ENCODE data around the gene RFPL1. TPM values are rescaled to one million over a fixed set of nuclear protein-coding genes. Genes with fewer than 3 reads are reported as not detected.

RFPL1 gene
- total RNA-seq, 1 experiment from 2014 or later = not detected

DNA sequence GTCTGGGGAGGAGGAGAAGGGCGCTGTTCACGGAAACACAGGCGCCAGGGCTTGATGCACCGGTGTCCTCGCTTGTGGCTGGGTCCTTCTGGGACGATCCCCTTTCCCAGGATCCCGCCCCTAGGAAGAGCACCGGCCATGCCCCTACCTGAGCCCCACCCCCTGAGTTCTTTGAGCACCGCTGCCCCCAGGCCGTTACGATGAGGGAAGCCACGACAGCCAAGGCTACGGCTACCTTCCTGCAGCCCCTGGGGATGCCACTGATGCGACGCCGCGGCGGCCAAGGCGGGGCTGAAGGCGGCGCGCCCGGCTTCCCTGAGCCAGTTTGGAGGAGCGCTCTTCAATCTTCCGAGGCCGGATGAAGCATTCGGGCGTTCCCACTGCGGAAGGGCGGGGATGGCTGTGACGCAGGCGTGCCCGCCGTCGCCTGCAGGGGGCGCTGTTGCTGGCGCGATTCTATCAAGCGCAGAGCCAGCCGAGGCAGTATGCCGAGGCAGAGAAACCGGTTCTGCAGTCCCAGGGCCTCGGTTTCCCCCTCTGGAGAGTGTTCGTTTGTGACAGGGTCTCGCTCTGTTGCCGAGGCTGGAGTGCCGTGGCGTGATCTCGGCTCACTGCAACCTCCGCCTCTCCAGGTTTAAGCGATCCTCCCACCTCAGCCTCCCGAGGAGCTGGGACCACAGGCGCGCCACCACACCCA is 31.9 kb downstream of the RFPL1 start:
- H3K9me3 ChIP-seq (ENCODE audit: insufficient read depth, low read depth) = no peaks in the 10 kb centered on the region
- TF ChIP-seq EZH2 (IDR thresholded peaks at IDR 0.05; ENCODE audit: low read depth) = no peak
- peak; percentile 87 for TF ChIP-seq CTCF (conservative IDR thresholded peaks at IDR 0.05)
- CTCF ChIA-PET = no interaction called here
- POLR2A ChIA-PET (ENCODE audit: unreplicated experiment) = interaction anchor here (0.5 kb wide), 1 partner anchor 15 kb away, joined by 5 read pairs; no protein-coding TSS in a partner anchor
- no TSS peak for BruUV-seq (replicated peaks)
- no peaks in the 10 kb centered on the region for H3K79me2 ChIP-seq (ENCODE audit: low read depth)
- H2AFZ ChIP-seq = no peak overlapping the region
- no peaks in the 10 kb centered on the region for H3K36me3 ChIP-seq (ENCODE audit: low read depth)
- no peaks in the 10 kb centered on the region for H3K27me3 ChIP-seq (ENCODE audit: insufficient read depth, low read depth)
- no peaks in the 10 kb centered on the region for H3K9me2 ChIP-seq (ENCODE audit: insufficient read depth)
- no peaks in the 10 kb centered on the region for H4K20me1 ChIP-seq (ENCODE audit: insufficient read depth)
- intact Hi-C loops (cut with micrococcal nuclease; ENCODE audit: unreplicated experiment) = no loop called here
- H3F3A ChIP-seq (ENCODE audit: insufficient read depth, low read depth) = no peaks in the 10 kb centered on the region
- DNase-seq = peak in 1 of 2 experiments; percentile 48
- H3K27ac ChIP-seq = no peak overlapping the region
- peak overlapping the region; percentile 43 for H3K4me3 ChIP-seq
- H3K4me2 ChIP-seq = peak overlapping the region; percentile 69
- H3K4me1 ChIP-seq (replicated peaks; ENCODE audit: insufficient read depth) = no peaks in the 10 kb centered on the region

DNA sequence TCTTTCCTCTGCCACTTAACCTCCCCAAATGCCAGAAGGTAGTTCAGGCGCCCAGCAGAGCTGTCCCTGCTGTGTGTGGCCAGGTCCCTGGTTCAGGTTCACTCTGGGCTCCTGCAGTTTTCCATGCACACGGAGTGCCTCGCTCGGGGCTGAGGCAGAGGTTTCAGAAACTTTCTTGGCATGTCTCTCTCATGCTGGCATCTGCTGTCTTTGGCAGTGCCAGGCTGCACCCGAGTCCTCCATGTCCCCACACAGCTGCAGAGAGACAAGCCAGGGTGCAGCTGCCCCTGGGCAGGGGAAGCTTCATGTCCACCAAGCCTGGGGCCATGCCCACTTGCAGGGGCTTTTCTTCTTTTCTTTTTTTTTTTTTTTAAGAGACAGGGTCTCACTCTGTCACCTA is 34.6 kb downstream of the RFPL1 start:
- POLR2A ChIA-PET (ENCODE audit: unreplicated experiment) = no interaction called here

DNA sequence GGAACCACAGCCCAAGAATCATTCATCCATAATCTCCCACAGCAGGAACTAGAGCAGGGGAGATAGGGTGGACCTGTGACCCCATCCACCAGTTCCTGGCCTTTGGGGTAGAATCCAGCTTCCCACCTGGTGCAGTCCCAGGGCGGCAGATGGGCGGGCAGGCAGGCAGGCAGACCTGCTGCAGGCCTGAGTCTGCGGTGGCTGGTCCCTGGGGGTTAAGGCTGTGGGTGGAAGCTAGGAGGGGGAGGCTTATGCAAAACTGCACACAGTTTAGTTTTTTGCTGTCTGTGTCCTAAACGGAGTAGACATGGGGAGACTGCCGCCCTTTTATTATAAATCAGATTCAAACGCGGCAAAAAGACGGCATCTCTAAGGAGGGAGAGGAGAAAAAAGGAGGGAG is 37.2 kb downstream of the RFPL1 start:
- Histone ChIP-seq H2AFZ (no peak overlapping the region), H3K27ac (no peak overlapping the region), H3K9me2 (ENCODE audit: insufficient read depth) (no peaks in the 10 kb centered on the region), H3K9me3 (ENCODE audit: insufficient read depth, low read depth) (no peaks in the 10 kb centered on the region), H3F3A (ENCODE audit: insufficient read depth, low read depth) (no peaks in the 10 kb centered on the region), H3K4me3 (no peak overlapping the region), H3K27me3 (ENCODE audit: insufficient read depth, low read depth) (no peaks in the 10 kb centered on the region), H3K36me3 (ENCODE audit: low read depth) (no peaks in the 10 kb centered on the region), H4K20me1 (ENCODE audit: insufficient read depth) (no peaks in the 10 kb centered on the region), H3K79me2 (ENCODE audit: low read depth) (no peaks in the 10 kb centered on the region), H3K4me1 (replicated peaks; ENCODE audit: insufficient read depth) (no peaks in the 10 kb centered on the region), H3K4me2 (no peak overlapping the region)
- ChIA-PET POLR2A (ENCODE audit: unreplicated experiment) (no interaction called here), CTCF (no interaction called here)
- DNase-seq = no peak
- no TSS peak for BruUV-seq (replicated peaks)
- intact Hi-C loops (cut with micrococcal nuclease; ENCODE audit: unreplicated experiment) = no loop called here
- TF ChIP-seq CTCF (conservative IDR thresholded peaks at IDR 0.05) (no peak), EZH2 (IDR thresholded peaks at IDR 0.05; ENCODE audit: low read depth) (no peak)

More for the DNA sequence above, 34.6 kb downstream of the RFPL1 start:
- Histone ChIP-seq H3K27ac (no peak overlapping the region), H3K4me1 (replicated peaks; ENCODE audit: insufficient read depth) (no peaks in the 10 kb centered on the region), H3K4me3 (no peak overlapping the region), H4K20me1 (ENCODE audit: insufficient read depth) (no peaks in the 10 kb centered on the region), H3K36me3 (ENCODE audit: low read depth) (no peaks in the 10 kb centered on the region), H3K79me2 (ENCODE audit: low read depth) (no peaks in the 10 kb centered on the region), H3F3A (ENCODE audit: insufficient read depth, low read depth) (no peaks in the 10 kb centered on the region), H3K9me3 (ENCODE audit: insufficient read depth, low read depth) (no peaks in the 10 kb centered on the region), H3K4me2 (no peak overlapping the region), H3K27me3 (ENCODE audit: insufficient read depth, low read depth) (no peaks in the 10 kb centered on the region), H2AFZ (no peak overlapping the region), H3K9me2 (ENCODE audit: insufficient read depth) (no peaks in the 10 kb centered on the region)
- CTCF ChIA-PET = no interaction called here
- TF ChIP-seq EZH2 (IDR thresholded peaks at IDR 0.05; ENCODE audit: low read depth) = no peak
- no peak for TF ChIP-seq CTCF (conservative IDR thresholded peaks at IDR 0.05)
- no peak for DNase-seq
- intact Hi-C loops (cut with micrococcal nuclease; ENCODE audit: unreplicated experiment) = no loop called here
- BruUV-seq (replicated peaks) = no TSS peak

Measured in PC-9 (cell line).